GM12891 (cell line): ENCODE measurements around the gene GRWD1.

Experiments used
- POLR2A ChIP-seq: IDR thresholded peaks from 2 replicates; pipeline ENCODE4 v1.6.1; 2011; ENCODE audit warnings: low read depth, low read length, control low read depth
- TAF1 ChIP-seq: IDR thresholded peaks from 2 replicates; pipeline ENCODE4 v1.6.1; 2011; ENCODE audit warnings: low read depth, low read length, control low read depth

- no peak for TF ChIP-seq TAF1
- TF ChIP-seq POLR2A: no peak
Measured at GRCh38 chr19:48496959-48497727, 51.4 kb downstream of the GRWD1 start.
